NCI-H774 (cell line): ENCODE results near the gene TRMT2A.

Experiments used
- DNase-seq: peaks from one replicate; lab custom pipeline; 2025; lab: John Stamatoyannopoulos, UW

TRMT2A gene

DNA sequence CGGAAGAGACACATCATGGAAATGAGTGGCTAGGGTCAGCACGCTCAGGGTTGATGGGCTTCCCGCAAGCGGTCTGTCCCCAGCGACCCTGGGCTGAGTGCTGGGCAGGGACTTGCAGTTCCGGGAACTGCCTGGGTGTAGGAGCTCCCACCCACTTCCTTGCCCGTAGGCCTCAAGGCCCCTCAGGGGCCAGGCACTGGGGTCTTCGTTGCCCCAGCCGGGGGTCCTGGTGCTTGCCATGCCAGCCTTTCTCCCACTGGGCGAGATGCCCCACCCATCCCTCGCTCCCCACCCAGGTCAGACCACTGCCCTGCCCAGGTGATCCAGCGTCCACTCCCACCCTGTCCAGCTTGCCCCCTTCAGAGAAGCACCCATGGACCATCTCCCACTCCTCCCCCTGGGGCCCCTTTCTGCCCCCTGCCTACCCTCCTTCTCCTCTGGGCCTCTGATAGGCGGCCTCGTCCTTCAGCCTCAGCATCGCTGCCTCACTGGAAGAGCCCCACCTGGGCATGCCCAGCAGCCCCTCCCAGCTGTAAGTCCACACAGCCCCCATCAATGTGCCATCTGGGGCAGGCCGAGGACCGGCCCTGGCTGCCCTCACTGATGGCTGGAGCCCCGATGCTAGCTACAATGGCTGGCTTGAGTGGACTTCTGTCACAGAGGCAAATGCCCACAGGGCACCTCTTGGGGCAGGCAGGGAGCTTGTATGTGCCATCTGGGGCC, 54.8 kb downstream of the TRMT2A start:
- no peak for DNase-seq
